ENCODE measurements around the gene SQOR.
A peak's percentile ranks its signal among the peaks of the same experiment; 100 is the strongest.

Gene SQOR

GRCh38 chr15:45714590-45715488 is 80.0 kb downstream of the SQOR start:
- peak; percentile 60 for DNase-seq

GRCh38 chr15:45715528-45715927 is 80.7 kb downstream of the SQOR start:
- no peak for DNase-seq

DNA sequence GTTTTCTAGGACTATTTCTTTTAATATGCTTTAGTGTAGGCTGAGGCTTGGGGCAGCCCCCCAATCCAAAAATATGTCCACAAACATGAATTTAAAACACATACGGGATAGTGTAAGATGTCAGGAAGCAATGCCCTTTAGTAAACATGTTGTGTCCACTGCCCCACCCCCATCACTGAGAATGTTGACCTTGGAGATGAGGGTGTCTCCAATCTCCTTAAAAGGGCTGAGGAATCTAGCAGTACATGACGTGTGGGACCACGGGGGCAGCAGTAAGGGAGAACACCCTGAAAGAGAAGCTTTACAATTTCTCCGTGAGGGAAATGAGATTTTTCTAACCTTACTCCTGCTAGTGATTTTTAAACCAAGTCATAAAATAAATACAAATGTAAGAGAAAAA is 84.7 kb downstream of the SQOR start:
- peak; percentile 3 for DNase-seq

- no peak for DNase-seq
These were observed 85.4 kb downstream of the SQOR start for GRCh38 chr15:45720183-45720582.

DNA sequence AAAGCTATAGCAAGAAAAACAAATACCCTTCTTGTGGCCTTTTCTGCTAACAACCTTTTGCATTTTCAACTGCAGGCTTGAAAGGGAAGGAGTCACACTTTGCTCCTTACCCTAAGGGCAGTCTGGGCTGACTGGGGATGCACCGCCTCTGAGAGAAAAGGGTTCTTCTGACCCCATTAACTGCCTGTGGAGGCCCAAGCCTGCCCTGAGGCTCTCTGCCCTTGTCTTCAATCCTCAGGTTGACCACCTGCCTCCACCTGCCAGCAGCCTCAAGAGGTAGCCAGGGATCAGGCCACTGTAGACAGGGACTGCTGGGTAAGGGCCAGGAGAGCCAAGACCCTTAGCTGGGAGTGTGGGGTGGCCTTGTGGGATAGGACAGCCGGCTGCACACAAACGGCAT is 93.8 kb downstream of the SQOR start:
- DNase-seq: no peak

DNA sequence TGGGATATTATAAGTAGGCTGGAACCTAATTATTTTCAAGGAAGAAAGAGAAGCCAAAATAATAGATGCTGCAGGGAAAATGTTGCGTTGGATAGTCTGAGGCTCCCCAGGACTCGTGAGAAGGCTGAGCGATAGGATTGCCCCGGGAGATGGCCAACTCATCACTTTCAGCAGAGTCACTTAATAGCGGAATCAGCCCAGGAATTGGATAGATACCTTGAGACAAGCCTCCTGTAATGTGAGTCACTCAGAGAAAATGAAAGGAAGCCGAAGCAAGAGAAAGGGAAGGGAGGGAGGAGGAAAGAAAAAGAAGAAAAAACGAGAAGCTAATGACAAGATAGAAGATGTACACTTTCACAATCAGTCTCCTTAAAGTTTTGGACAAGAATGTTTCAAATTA is 94.3 kb downstream of the SQOR start:
- DNase-seq: peak; percentile 25

DNA sequence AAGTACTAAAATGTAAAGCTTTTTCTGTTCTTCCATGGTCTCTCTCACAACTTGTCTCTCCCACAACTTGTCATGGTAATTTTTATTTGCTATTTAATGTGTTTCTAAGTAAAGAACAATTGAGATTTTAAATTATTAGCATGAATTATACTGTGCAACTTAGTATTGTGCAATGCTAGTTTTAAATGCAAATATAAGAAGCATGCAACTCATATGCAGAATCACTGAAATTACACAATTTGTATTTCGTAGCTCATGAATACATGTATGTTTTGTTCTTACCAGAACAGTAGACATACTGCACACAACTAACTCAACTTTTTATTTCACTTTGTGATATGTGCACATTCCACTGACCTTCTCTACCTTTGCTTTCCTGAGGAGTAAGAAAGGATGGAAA is 96.5 kb downstream of the SQOR start:
- no peak for DNase-seq

- DNase-seq: no peak
These were observed 97.8 kb downstream of the SQOR start for GRCh38 chr15:45732662-45733061.

- no peak for DNase-seq
These were observed 99.5 kb downstream of the SQOR start for GRCh38 chr15:45734260-45734711.

All from EL (cell line).